Bronchial epithelial cell (primary cell): ENCODE results near the gene NECAB2. TPM values are rescaled to one million over a fixed set of nuclear protein-coding genes. Genes with fewer than 3 reads are reported as not detected.
A peak's percentile ranks its signal among the peaks of the same experiment; 100 is the strongest.
"Not testable (repeated sequence)": the region's sequence is repeated elsewhere in the genome, so short reads cannot be mapped to it uniquely, and the experiment has no call there.

Source experiments
- DNase-seq: peaks from one replicate; pipeline ENCODE4 v3.0.0-alpha.2; 2010; ENCODE audit warnings: low read depth
- FAIRE-seq: peaks from 2 replicates; lab custom pipeline; 2011; peaks lifted over from hg19 to GRCh38; lab: Jason Lieb, UNC
- H3K27me3 ChIP-seq: 2 replicates; pipeline ENCODE4 v1.5.1; 2011; ENCODE audit warnings: low read length; ENCODE audit not compliant: control insufficient read depth, insufficient read depth
- H3K36me3 ChIP-seq: 2 replicates; pipeline ENCODE4 v1.5.1; 2011; ENCODE audit warnings: low read length; ENCODE audit not compliant: control insufficient read depth, insufficient read depth
- H3K4me3 ChIP-seq: 2 replicates; pipeline ENCODE4 v1.5.1; 2011; ENCODE audit warnings: mild to moderate bottlenecking, low read depth, low read length, control low read depth
- CTCF ChIP-seq: IDR thresholded peaks from 2 replicates; pipeline ENCODE4 v1.5.1; 2011; ENCODE audit warnings: mild to moderate bottlenecking, moderate library complexity, low read length, control low read depth, inconsistent platforms; ENCODE audit not compliant: insufficient read depth, severe bottlenecking
- total RNA-seq: library from RNA; depleted of rRNA; stranded (reverse); fragments of >200 nt; gene quantifications from 2 replicates; pipeline ENCODE4 v1.2.1, GENCODE V29; 2014

Gene NECAB2
- total RNA-seq, 1 donor from 2014 or later = not detected

- Histone ChIP-seq H3K4me3 (no peak overlapping the region), H3K27me3 (no peaks in the 10 kb centered on the region), H3K36me3 (no peaks in the 10 kb centered on the region)
- TF ChIP-seq CTCF = no peak
- DNase-seq = no peak
- no peak for FAIRE-seq
Observed at GRCh38 chr16:83948914-83949723, 18.9 kb upstream of the NECAB2 start.

- Histone ChIP-seq H3K36me3 (no peaks in the 10 kb centered on the region), H3K27me3 (no peaks in the 10 kb centered on the region), H3K4me3 (no peak overlapping the region)
- no peak for TF ChIP-seq CTCF
- no peak for FAIRE-seq
- DNase-seq = no peak
Observed at GRCh38 chr16:83949724-83950001, 18.4 kb upstream of the NECAB2 start.

- not testable (repeated sequence) for DNase-seq, FAIRE-seq, H3K27me3 ChIP-seq, H3K36me3 ChIP-seq, H3K4me3 ChIP-seq
Observed at GRCh38 chr16:83950862-83951399, 17.1 kb upstream of the NECAB2 start.

DNA sequence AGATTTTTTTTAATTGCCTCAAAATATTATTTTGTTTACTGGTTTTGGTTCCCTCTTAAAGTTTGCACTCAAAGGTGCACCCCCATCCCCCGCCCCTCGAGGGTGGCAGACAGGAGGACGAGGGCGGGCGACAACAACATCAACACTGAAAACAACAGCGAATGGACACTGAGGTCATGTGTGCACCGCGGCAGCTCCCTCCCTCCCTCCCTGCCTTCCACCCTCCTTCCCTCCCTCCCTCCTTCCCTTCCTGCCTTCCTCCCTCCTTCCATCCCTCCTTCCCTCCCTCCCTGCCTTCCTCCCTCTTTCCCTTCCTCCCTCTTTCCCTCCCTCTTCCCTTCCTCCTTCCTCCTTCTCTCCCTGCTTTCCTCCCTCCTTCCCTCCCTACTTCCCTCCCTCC lies 16.5 kb upstream of the NECAB2 start:
- H3K36me3 ChIP-seq = peaks cover 2% of the 10 kb centered on the region
- no peaks in the 10 kb centered on the region for H3K27me3 ChIP-seq
- FAIRE-seq (no peak), DNase-seq (no peak)
- no peak overlapping the region for H3K4me3 ChIP-seq
- no peak for TF ChIP-seq CTCF

- Histone ChIP-seq H3K27me3 (no peaks in the 10 kb centered on the region), H3K36me3 (peaks cover 2% of the 10 kb centered on the region), H3K4me3 (peak overlapping the region; percentile 62)
- no peak for TF ChIP-seq CTCF
- FAIRE-seq = no peak
- DNase-seq = peak; percentile 61
Observed at GRCh38 chr16:83952587-83952939, 15.5 kb upstream of the NECAB2 start.

DNA sequence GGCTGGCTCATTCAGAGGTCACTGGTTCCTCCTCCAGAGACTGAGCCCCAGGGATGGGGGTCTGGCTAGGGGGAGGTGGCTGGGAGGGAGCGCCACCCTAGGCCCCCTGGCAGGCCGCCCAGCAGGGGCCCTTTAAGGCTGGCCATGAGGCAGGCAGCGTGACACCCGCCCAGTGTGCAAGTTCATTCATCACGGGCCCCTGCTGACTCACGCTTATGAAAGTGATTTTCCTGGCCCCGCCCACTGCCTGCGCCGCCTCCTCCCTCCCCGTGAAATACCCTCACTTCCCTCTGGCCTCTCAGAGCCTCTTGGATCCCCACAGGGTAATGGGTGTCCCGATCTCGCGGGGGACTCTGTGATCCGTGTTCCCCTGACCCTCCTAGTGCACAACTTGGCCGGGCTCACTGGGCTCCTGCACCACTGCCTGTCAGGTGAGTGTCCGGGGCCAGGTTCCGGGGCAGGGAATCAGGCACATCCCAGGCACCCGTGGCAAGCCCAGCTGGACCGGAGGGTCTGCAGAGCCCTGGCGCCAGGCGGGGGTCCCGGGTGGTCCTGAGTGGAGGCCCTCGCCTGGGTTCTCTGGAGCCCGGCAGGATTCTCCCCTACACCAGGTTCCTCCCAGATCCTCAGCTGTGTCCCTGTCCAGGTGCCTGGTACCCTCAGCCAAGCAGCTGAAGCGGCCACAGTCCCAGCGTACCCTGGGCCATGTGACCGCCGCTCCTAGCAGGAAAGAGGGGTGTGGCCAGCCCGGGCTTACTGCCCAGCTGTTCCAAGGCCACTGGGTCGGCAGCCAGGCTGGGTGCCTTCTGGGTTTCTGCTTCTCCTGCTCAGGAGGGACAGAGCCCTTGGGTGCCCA lies 14.9 kb upstream of the NECAB2 start, which contains the start of gene OSGIN1:
Gene OSGIN1, plus strand, starts transcription at position 301 of the 856 bp plus-strand sequence. CDS start 4,432 bp downstream, outside the sequence.
- DNase-seq (peak; percentile 83), FAIRE-seq (no peak)
- TF ChIP-seq CTCF = no peak
- Histone ChIP-seq H3K27me3 (no peaks in the 10 kb centered on the region), H3K36me3 (peaks cover 3% of the 10 kb centered on the region), H3K4me3 (peak within 1 kb of the TSS; percentile 62)
